ENCODE data around the gene SGF29.
"Not testable (repeated sequence)": the region's sequence is repeated elsewhere in the genome, so short reads cannot be mapped to it uniquely, and the experiment has no call there.

SGF29 gene

DNA sequence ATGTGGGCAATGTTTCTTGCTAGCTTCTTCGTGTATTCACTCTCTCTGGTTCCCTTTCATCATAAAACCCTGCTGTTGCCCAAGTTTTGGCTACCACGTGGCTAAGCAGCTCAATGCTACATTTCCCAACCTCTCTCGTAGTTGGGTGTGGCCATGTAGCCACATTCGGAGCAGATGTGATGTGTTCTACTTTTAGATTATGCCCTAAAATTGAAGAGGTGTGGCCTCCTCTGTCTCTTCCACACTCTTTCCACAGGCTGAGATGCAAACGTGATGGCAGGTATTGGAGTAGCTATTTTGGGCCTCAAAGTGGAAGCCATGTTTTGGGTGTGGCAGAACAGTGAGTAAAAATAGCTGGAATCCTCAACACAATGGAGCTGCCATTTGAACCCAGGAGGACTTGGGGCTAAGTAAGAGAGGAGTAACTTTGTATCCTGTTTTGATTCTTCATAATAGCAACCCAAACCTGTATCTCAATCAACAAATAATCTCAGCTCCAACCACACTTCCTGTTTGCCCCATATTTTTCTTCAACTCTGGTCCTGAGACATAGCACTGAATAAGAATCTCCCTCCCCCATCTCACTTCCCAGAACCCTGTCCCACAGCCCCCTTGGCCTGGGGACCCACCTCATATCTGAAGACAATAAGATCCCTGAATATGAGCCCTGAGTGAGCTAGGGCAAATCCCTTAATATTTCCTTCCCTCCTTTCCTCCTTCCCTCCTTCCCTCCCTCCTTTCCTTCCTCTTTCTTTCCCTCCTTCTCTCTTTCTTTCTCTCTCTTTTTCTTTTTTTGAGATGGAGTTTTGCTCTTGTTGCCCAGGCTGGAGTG is 19.0 kb upstream of the SGF29 start:
- DNase-seq = no peak

DNA sequence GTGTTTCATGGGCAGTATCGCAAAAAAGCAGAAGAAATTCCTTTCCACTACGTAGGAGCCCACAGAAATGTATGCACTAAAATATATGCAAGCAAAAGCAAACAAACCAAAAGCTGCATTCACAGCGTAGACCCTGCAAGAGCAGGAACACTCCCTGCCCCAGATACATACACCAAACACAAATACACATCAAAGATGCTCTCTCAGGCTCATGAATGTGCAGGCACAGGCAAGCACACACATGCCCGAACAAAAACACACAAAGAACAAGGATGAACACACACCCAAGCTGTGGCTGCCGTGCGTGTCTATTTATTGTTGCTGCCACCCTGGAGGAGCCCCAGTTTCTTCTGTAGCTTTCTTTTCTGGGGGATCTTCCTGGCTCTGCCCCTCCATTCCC is 16.6 kb upstream of the SGF29 start:
- DNase-seq = no peak

- no peak for DNase-seq
Measured at GRCh38 chr16:28537964-28538732, 15.6 kb upstream of the SGF29 start.

- DNase-seq = no peak
Measured at GRCh38 chr16:28538733-28539596, 14.8 kb upstream of the SGF29 start, which contains the start of gene NUPR1. Gene NUPR1, minus strand, starts transcription at chr16:28538974. Its CDS starts 67 bp downstream, at chr16:28538907.

DNA sequence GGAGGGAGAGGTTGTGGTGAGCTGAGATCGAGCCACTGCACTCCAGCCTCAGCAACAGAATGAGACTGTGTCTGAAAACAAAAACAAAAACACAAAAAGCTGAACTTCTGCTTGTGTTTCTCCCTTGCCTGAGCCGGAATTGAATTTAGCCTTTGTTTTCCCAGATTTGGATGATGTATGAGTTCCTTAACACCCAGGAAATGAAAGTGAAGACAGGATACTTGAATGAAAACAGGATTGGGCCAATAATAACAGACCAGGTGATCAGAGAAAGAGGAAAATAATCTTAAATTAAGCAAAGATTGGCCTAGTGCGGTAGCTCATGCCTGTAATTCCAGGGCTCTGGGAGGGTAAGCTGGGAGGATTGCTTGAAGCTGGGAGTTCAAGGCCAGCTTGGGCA is 13.4 kb upstream of the SGF29 start:
- DNase-seq = no peak

DNA sequence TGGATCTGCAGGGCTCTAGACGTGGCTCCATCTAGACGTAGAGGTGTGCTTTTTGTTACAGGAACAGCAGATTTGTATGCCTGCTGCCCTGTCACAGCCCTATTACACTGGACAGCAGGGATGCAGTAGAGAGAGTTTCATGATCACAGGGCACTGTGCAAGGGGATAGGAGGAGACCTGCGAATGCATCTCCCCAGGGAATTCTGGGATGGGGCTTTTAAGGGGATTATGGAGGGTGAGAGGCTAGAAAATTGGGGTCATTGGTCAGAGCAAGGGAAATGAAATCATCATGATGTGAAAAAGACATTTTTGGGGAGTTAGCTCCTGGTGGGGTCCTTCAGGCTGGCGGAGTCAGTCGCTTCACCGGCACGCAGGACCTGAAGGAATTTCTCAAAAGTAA is 11.1 kb upstream of the SGF29 start:
- DNase-seq = peak; percentile 13

DNA sequence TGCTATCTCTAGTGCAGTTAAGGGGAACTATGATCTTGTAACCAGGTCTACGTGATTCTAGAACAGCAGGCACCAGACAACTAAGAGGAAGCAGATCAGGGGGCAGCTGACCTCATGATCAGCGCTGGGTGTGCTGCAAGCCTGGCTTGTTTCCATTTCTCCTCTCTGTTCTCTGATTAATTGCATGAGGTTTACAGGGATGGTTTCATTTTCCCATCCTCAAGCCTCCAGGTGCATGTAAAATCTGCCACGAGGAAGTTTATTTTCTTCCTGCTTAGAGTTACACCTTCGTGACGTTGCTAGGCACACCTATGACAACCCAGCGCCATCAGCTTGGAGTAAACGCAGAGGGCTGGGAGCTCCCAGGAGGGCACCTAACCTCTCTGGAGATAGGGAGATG is 10.6 kb upstream of the SGF29 start:
- peak; percentile 73 for DNase-seq

- DNase-seq = no peak
Measured at GRCh38 chr16:28544998-28545397, 8.7 kb upstream of the SGF29 start.

- DNase-seq = not testable (repeated sequence)
Measured at GRCh38 chr16:28545964-28546363, 7.8 kb upstream of the SGF29 start.

DNA sequence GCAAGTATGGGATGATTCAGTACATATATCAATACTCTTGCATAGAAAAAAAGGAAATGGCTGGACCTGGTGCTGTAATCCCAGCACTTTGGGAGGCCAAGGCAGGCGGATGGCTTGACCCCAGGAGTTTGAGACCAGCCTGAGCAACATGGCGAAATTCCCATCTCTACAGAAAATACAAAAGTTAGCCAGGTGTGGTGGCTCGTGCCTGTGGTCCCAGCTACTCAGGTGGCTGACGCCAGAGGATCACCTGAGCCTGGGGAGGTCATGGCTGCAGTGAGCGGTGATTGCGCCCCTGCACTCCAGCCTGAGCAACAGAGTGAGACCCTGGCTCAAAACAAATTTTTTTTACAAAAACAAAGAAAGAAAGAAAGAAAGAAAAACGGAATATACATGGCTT is 7.1 kb upstream of the SGF29 start:
- DNase-seq = no peak

- no peak for DNase-seq
Measured at GRCh38 chr16:28548306-28548802, 5.4 kb upstream of the SGF29 start.

DNA sequence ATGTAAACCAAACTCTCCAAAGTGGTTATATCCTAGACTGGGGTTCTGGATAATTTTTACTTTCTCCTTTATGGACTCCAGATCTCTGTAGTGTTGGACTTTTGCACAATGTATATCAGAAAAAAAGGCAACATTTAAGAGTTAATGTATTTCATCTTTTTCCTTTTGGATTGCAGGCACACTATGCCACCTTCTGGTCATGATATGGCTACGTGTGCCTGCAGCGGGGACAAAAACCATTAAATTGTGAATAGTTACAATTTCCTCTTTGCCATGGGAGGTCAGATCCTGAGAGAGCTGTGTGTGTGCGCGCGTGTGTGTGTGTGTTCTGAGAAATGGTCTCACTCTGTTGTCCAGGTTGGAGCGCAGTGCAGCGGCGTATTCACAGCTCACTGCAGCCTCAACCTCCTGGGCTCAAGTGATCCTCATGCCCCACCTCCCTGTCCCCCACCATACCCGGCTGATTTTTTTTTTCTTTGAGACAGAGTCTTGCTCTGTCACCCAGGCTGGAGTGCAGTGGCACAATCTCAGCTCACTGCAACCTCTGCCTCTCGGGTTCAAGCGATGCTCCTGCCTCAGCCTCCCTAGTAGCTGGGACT is 4.3 kb upstream of the SGF29 start:
- DNase-seq = peak; percentile 65

DNA sequence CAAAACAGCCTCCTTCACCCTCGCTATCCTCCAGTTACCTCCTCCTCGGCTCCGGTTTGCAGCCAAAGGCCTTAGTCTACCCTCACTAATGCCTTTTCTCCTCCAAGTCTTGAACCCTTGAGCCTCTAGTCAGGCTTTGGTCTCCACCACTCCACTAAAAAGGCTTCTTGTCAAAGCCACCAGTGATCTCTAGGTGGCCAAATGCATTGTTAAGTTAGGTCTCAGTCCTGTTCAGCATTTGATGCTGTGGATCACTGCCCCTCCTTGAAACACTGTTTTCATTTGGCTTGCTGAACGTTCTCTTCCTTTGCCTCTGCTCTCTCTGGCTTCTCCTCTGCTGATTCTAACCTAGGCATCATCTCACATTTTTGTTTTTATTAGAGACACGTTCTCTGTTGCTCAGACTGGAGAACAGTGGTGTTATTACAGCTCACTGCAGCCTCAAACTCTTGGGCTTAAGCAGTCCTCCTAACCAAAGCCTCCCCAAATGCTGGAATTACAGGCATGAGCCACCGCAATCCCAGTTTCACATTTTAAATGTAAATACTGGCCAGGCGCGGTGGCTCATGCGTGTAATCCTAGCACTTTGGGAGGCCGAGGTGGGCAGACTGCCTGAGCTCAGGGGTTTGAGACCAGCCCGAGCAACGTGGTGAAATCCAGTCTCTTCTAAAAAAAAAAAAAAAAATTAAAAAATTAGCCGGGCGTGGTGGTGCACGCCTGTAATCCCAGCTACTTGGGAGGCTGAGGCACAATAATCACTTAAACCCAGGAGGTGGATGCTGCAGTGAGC is 1.1 kb downstream of the SGF29 start:
- DNase-seq = peak; percentile 29

DNA sequence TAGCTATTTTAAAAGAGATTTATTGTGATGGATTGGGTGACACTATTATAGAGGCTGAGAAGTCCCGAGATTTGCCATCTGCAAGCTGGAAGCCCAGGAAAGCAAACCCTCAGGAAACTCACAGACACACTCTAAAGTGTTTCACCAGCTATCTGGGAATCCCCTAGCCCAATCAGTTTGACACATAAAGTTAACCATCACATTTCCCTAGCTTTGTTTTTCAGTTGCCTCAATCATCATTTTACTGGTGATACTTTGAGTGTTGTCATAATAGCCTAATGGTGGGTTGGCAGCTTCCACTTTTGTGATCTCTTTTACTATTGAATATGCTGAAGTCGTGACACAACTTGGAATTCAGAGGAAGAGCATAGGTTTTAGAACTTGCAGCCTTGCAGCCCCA is 1.8 kb downstream of the SGF29 start:
- DNase-seq = no peak

DNA sequence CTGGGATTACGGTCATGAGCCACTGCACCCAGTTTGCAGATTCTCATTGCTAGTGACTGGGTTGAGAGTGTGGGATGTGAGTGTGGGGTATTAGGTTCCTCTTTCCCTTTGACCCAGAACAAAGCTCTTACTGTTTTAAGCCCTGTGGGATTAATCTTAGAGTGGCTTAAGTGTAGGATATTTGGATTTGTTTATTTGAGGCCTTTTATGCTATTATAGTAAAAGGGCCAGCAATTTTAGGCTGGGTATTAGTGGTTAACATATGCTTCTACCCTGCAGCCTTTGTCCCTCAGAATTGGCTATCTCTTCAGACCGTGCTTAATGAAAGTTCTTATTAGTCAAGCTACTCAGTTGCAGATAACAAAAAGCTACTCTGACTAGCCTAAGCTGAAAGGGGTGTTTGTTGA is 3.2 kb downstream of the SGF29 start:
- no peak for DNase-seq

GRCh38 chr16:28558456-28558855 is 4.7 kb downstream of the SGF29 start:
- DNase-seq = no peak

- DNase-seq = no peak
Measured at GRCh38 chr16:28561557-28562187, 8.0 kb downstream of the SGF29 start.

DNA sequence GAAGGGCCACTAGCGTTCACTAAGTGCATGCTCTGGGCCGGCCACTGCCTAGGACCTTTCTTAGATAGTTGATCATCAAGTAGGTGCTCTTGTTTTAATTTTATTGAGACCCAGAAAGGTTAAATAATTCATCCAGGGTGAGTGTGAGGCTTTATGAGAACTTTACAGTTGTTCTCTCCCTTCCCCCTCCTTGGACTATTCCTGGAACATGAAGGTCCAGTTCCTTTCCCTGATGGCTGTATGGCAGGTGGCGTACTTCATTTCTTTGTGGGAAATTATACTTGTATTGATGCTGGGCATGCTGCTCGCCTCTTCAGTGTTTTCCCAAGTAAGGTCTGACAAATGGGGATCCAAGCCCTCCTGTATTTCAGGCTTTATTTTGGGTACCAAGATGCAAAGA is 8.5 kb downstream of the SGF29 start:
- DNase-seq = no peak

GRCh38 chr16:28563218-28563617 is 9.5 kb downstream of the SGF29 start:
- DNase-seq = no peak

DNA sequence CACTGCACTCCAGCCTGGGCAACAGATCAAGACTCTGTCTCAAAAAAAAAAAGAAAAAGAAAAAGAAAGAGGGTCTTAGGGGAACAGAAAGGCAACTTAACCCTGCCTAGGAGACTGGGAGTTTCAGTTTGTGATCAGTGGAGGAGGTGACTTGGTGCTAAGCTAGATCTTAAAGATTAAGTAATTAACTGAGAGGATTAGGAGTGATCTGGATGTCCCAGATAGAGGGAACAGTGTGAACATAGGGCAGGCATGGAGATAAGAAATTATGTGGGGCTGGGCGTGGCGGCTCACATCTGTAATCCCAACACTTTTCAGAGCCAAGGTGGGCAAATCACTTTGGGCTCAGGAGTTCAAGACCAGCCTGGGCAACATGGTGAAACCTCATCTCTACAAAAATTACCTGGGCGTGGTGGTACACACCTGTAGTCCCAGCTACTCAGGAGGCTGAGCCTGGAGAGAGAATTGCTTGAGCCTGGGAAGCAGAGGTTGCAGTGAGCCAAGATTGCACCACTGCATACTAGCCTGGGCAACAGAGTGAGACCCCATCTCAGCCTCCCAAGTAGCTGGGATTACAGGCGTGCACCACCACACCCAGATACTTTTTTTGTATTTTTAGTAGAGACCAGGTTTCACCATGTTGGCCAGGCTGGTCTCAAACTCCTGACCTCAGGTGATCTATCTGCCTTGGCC is 12.7 kb downstream of the SGF29 start:
- DNase-seq = not testable (repeated sequence)

DNA sequence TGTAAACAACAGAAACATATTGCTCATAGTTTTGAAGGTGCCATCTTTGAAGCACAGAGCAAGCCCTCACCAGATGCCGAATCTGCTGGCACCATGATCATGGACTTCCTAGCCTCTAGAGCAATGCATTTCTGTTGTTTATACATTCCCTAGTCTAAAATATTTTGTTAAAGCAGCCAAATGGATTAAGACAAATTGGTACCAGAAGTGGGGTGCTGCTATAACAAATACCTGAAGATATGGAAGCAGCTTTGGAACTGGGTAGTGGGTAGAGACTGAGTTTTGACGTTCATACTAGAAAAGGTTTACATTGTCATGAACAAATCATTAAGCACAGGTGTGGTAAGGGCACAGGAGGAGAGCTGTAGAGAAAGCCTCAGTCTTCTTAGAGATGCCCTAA is 13.6 kb downstream of the SGF29 start:
- no peak for DNase-seq

Data from DMS53 (cell line).